SJCRH30 (cell line): ENCODE data around the gene SATB1. TPM values are rescaled to one million over a fixed set of nuclear protein-coding genes. Genes with fewer than 3 reads are reported as not detected.

ENCODE experiments used
- DNase-seq, 2 experiments: peaks; one replicate each; pipeline ENCODE4 v3.0.0-alpha.2; 2015 to 2020
- H3K27ac ChIP-seq: fragments of 250-450 bp; sonication (Bioruptor Pico); 2 replicates; pipeline ENCODE4 v1.5.1; 2020; ENCODE audit warnings: mild to moderate bottlenecking, moderate library complexity
- H3K27me3 ChIP-seq: fragments of 250-450 bp; sonication (Bioruptor Pico); 2 replicates; pipeline ENCODE4 v1.5.1; 2020; ENCODE audit warnings: mild to moderate bottlenecking, moderate library complexity
- H3K36me3 ChIP-seq: fragments of 250-450 bp; sonication (Bioruptor Pico); 2 replicates; pipeline ENCODE4 v1.5.1; 2020; ENCODE audit warnings: mild to moderate bottlenecking, moderate library complexity
- H3K4me1 ChIP-seq: fragments of 250-450 bp; sonication (Bioruptor Pico); 2 replicates; pipeline ENCODE4 v1.5.1; 2020; ENCODE audit warnings: mild to moderate bottlenecking, moderate library complexity
- H3K4me3 ChIP-seq: fragments of 250-450 bp; sonication (Bioruptor Pico); 2 replicates; pipeline ENCODE4 v1.5.1; 2020; ENCODE audit warnings: mild to moderate bottlenecking, moderate library complexity
- H3K9me3 ChIP-seq: fragments of 250-450 bp; sonication (Bioruptor Pico); replicated peaks from 2 replicates; pipeline ENCODE4 v1.5.1; 2020; ENCODE audit warnings: mild to moderate bottlenecking, moderate library complexity
- total RNA-seq: library from RNA; depleted of rRNA; stranded (reverse); fragments of >200 nt; shearing (Covaris generic); gene quantifications from 2 replicates; pipeline ENCODE4 v1.2.3, GENCODE V29; 2014

Gene SATB1
- total RNA-seq, 1 experiment from 2014 or later = 17.1 TPM

GRCh38 chr3:18422972-18423371 lies 2.2 kb downstream of the SATB1 start:
- H3K36me3 ChIP-seq = no peaks in the 10 kb centered on the region
- peak overlapping the region; percentile 93 for H3K4me3 ChIP-seq
- H3K4me1 ChIP-seq = peaks cover 11% of the 10 kb centered on the region
- H3K27me3 ChIP-seq = no peaks in the 10 kb centered on the region
- peak in 1 of 2 experiments; percentile 27 for DNase-seq
- H3K9me3 ChIP-seq = no peaks in the 10 kb centered on the region
- no peak overlapping the region; the same call in 1 of the 2 replicates for H3K27ac ChIP-seq

- Histone ChIP-seq H3K4me3 (no peak overlapping the region), H3K27me3 (no peaks in the 10 kb centered on the region), H3K4me1 (peaks cover 11% of the 10 kb centered on the region), H3K9me3 (no peaks in the 10 kb centered on the region), H3K27ac (no peak overlapping the region), H3K36me3 (no peaks in the 10 kb centered on the region)
- DNase-seq = no peak
Observed at GRCh38 chr3:18420555-18420954, 4.6 kb downstream of the SATB1 start.

- Histone ChIP-seq H3K27ac (no peak overlapping the region), H3K27me3 (no peaks in the 10 kb centered on the region), H3K4me3 (no peak overlapping the region), H3K4me1 (peaks cover 11% of the 10 kb centered on the region), H3K36me3 (no peaks in the 10 kb centered on the region), H3K9me3 (no peaks in the 10 kb centered on the region)
- DNase-seq = no peak
Observed at GRCh38 chr3:18419232-18419631, 5.9 kb downstream of the SATB1 start.

GRCh38 chr3:18417904-18418572 lies 7.1 kb downstream of the SATB1 start:
- Histone ChIP-seq H3K27me3 (no peaks in the 10 kb centered on the region), H3K27ac (no peak overlapping the region), H3K36me3 (no peaks in the 10 kb centered on the region), H3K4me3 (no peak overlapping the region), H3K4me1 (peaks cover 11% of the 10 kb centered on the region), H3K9me3 (no peaks in the 10 kb centered on the region)
- DNase-seq = no peak

GRCh38 chr3:18416332-18416731 lies 8.8 kb downstream of the SATB1 start:
- no peak overlapping the region for H3K27ac ChIP-seq
- H3K4me1 ChIP-seq = peaks cover 3% of the 10 kb centered on the region; the same call in 1 of the 2 replicates
- no peak overlapping the region for H3K4me3 ChIP-seq
- no peaks in the 10 kb centered on the region for H3K36me3 ChIP-seq
- H3K9me3 ChIP-seq = no peaks in the 10 kb centered on the region
- no peaks in the 10 kb centered on the region for H3K27me3 ChIP-seq
- DNase-seq = no peak

GRCh38 chr3:18415839-18416238 lies 9.3 kb downstream of the SATB1 start:
- Histone ChIP-seq H3K36me3 (no peaks in the 10 kb centered on the region), H3K4me3 (no peak overlapping the region), H3K9me3 (no peaks in the 10 kb centered on the region), H3K4me1 (peaks cover 3% of the 10 kb centered on the region; the same call in 1 of the 2 replicates), H3K27ac (no peak overlapping the region), H3K27me3 (no peaks in the 10 kb centered on the region)
- DNase-seq = no peak

- Histone ChIP-seq H3K4me3 (no peak overlapping the region), H3K27me3 (no peaks in the 10 kb centered on the region), H3K27ac (no peak overlapping the region), H3K9me3 (no peaks in the 10 kb centered on the region), H3K4me1 (peaks cover 3% of the 10 kb centered on the region; the same call in 1 of the 2 replicates), H3K36me3 (no peaks in the 10 kb centered on the region)
- DNase-seq = no peak
Observed at GRCh38 chr3:18415167-18415566, 10.0 kb downstream of the SATB1 start.

- no peak for DNase-seq
- no peaks in the 10 kb centered on the region for H3K36me3 ChIP-seq
- no peak overlapping the region for H3K4me3 ChIP-seq
- no peaks in the 10 kb centered on the region for H3K4me1 ChIP-seq
- H3K27me3 ChIP-seq = no peaks in the 10 kb centered on the region
- H3K9me3 ChIP-seq = no peaks in the 10 kb centered on the region
- no peak overlapping the region for H3K27ac ChIP-seq
Observed at GRCh38 chr3:18412684-18413083, 12.5 kb downstream of the SATB1 start.

- H3K27me3 ChIP-seq = no peaks in the 10 kb centered on the region
- DNase-seq = no peak
- H3K4me3 ChIP-seq = no peak overlapping the region
- no peaks in the 10 kb centered on the region for H3K36me3 ChIP-seq
- no peaks in the 10 kb centered on the region for H3K4me1 ChIP-seq
- H3K9me3 ChIP-seq = no peaks in the 10 kb centered on the region
- H3K27ac ChIP-seq = no peak overlapping the region
Observed at GRCh38 chr3:18411541-18411940, 13.6 kb downstream of the SATB1 start.

GRCh38 chr3:18410205-18410604 lies 14.9 kb downstream of the SATB1 start:
- H3K36me3 ChIP-seq = no peaks in the 10 kb centered on the region
- no peaks in the 10 kb centered on the region for H3K27me3 ChIP-seq
- H3K27ac ChIP-seq = no peak overlapping the region
- no peak for DNase-seq
- no peaks in the 10 kb centered on the region for H3K9me3 ChIP-seq
- H3K4me3 ChIP-seq = no peak overlapping the region
- H3K4me1 ChIP-seq = no peaks in the 10 kb centered on the region

GRCh38 chr3:18409266-18409665 lies 15.9 kb downstream of the SATB1 start:
- Histone ChIP-seq H3K4me3 (no peak overlapping the region), H3K27ac (no peak overlapping the region), H3K9me3 (no peaks in the 10 kb centered on the region), H3K27me3 (no peaks in the 10 kb centered on the region), H3K4me1 (no peaks in the 10 kb centered on the region), H3K36me3 (no peaks in the 10 kb centered on the region)
- DNase-seq = no peak

- Histone ChIP-seq H3K9me3 (no peaks in the 10 kb centered on the region), H3K4me1 (no peaks in the 10 kb centered on the region), H3K36me3 (no peaks in the 10 kb centered on the region), H3K27me3 (no peaks in the 10 kb centered on the region), H3K4me3 (no peak overlapping the region), H3K27ac (no peak overlapping the region)
- DNase-seq = no peak
Observed at GRCh38 chr3:18405141-18405540, 20.0 kb downstream of the SATB1 start.

GRCh38 chr3:18403061-18403460 lies 22.1 kb downstream of the SATB1 start:
- DNase-seq = no peak
- H3K27me3 ChIP-seq = no peaks in the 10 kb centered on the region

GRCh38 chr3:18402239-18402799 lies 22.8 kb downstream of the SATB1 start:
- H3K4me3 ChIP-seq = no peak overlapping the region
- no peaks in the 10 kb centered on the region for H3K4me1 ChIP-seq
- H3K27me3 ChIP-seq = no peaks in the 10 kb centered on the region
- no peaks in the 10 kb centered on the region for H3K36me3 ChIP-seq
- DNase-seq = no peak
- no peaks in the 10 kb centered on the region for H3K9me3 ChIP-seq
- no peak overlapping the region for H3K27ac ChIP-seq

More at GRCh38 chr3:18403061-18403460, 22.1 kb downstream of the SATB1 start:
- Histone ChIP-seq H3K9me3 (no peaks in the 10 kb centered on the region), H3K27ac (no peak overlapping the region), H3K36me3 (no peaks in the 10 kb centered on the region), H3K4me3 (no peak overlapping the region), H3K4me1 (no peaks in the 10 kb centered on the region)

GRCh38 chr3:18401300-18401961 lies 23.7 kb downstream of the SATB1 start:
- no peak for DNase-seq
- H3K36me3 ChIP-seq = no peaks in the 10 kb centered on the region

More at GRCh38 chr3:18401300-18401961, 23.7 kb downstream of the SATB1 start:
- Histone ChIP-seq H3K4me3 (no peak overlapping the region), H3K27me3 (no peaks in the 10 kb centered on the region), H3K27ac (no peak overlapping the region), H3K4me1 (no peaks in the 10 kb centered on the region), H3K9me3 (no peaks in the 10 kb centered on the region)
